ENCODE measurements around the gene DUSP3. TPM values are rescaled to one million over a fixed set of nuclear protein-coding genes. Genes with fewer than 3 reads are reported as not detected.

Gene DUSP3
- total RNA-seq, 1 experiment from 2014 or later, result 38.4 TPM

- intact Hi-C loops (cut with micrococcal nuclease; ENCODE audit: unreplicated experiment), result no loop called here
- CTCF ChIA-PET, result no interaction called here
- no TSS peak for BruUV-seq (replicated peaks)
Measured at GRCh38 chr17:43728081-43728480, 50.7 kb downstream of the DUSP3 start.

GRCh38 chr17:43723697-43724359 is 54.9 kb downstream of the DUSP3 start:
- Histone ChIP-seq H4K20me1 (ENCODE audit: insufficient read depth) (no peaks in the 10 kb centered on the region), H3K79me2 (ENCODE audit: low read depth) (no peaks in the 10 kb centered on the region), H3K9me2 (ENCODE audit: insufficient read depth) (no peaks in the 10 kb centered on the region), H3K27me3 (ENCODE audit: insufficient read depth, low read depth) (no peaks in the 10 kb centered on the region), H3F3A (ENCODE audit: insufficient read depth, low read depth) (peaks cover 42% of the 10 kb centered on the region), H3K4me1 (replicated peaks; ENCODE audit: insufficient read depth) (peaks cover 49% of the 10 kb centered on the region), H3K36me3 (ENCODE audit: low read depth) (no peaks in the 10 kb centered on the region), H3K4me3 (no peak overlapping the region), H2AFZ (no peak overlapping the region), H3K27ac (peak overlapping the region; percentile 98), H3K4me2 (peak overlapping the region; percentile 19; the same call in 1 of the 2 replicates), H3K9me3 (ENCODE audit: insufficient read depth, low read depth) (no peaks in the 10 kb centered on the region)
- POLR2A ChIA-PET (ENCODE audit: unreplicated experiment), result interaction anchor here (0.7 kb wide), 1 partner anchor 35 kb away, joined by 4 read pairs; the partner anchor contains the start of gene SOST
- BruUV-seq (replicated peaks), result no TSS peak
- peak; percentile 63 to 81 for DNase-seq
- CTCF ChIA-PET, result no interaction called here
- no peak for TF ChIP-seq CTCF (conservative IDR thresholded peaks at IDR 0.05)
- no peak for TF ChIP-seq EZH2 (IDR thresholded peaks at IDR 0.05; ENCODE audit: low read depth)
- intact Hi-C loops (cut with micrococcal nuclease; ENCODE audit: unreplicated experiment), result no loop called here

More at GRCh38 chr17:43728081-43728480, 50.7 kb downstream of the DUSP3 start:
- POLR2A ChIA-PET (ENCODE audit: unreplicated experiment), result no interaction called here
- H3K27me3 ChIP-seq (ENCODE audit: insufficient read depth, low read depth), result no peaks in the 10 kb centered on the region
- no peaks in the 10 kb centered on the region for H3K36me3 ChIP-seq (ENCODE audit: low read depth)
- no peak overlapping the region for H3K27ac ChIP-seq
- peaks cover 26% of the 10 kb centered on the region for H3K4me1 ChIP-seq (replicated peaks; ENCODE audit: insufficient read depth)
- TF ChIP-seq EZH2 (IDR thresholded peaks at IDR 0.05; ENCODE audit: low read depth) (no peak), CTCF (conservative IDR thresholded peaks at IDR 0.05) (no peak)
- no peak overlapping the region for H2AFZ ChIP-seq
- peaks cover 16% of the 10 kb centered on the region for H3F3A ChIP-seq (ENCODE audit: insufficient read depth, low read depth)
- H3K79me2 ChIP-seq (ENCODE audit: low read depth), result no peaks in the 10 kb centered on the region
- no peaks in the 10 kb centered on the region for H3K9me2 ChIP-seq (ENCODE audit: insufficient read depth)
- no peak overlapping the region for H3K4me3 ChIP-seq
- no peak overlapping the region for H3K4me2 ChIP-seq
- no peak for DNase-seq
- H4K20me1 ChIP-seq (ENCODE audit: insufficient read depth), result no peaks in the 10 kb centered on the region
- no peaks in the 10 kb centered on the region; the same call in 1 of the 2 replicates for H3K9me3 ChIP-seq (ENCODE audit: insufficient read depth, low read depth)

- no peak overlapping the region for H3K4me3 ChIP-seq
- H3K9me2 ChIP-seq (ENCODE audit: insufficient read depth), result no peaks in the 10 kb centered on the region
- no TSS peak for BruUV-seq (replicated peaks)
- H2AFZ ChIP-seq, result no peak overlapping the region
- CTCF ChIA-PET, result no interaction called here
- POLR2A ChIA-PET (ENCODE audit: unreplicated experiment), result no interaction called here
- peaks cover 48% of the 10 kb centered on the region for H3F3A ChIP-seq (ENCODE audit: insufficient read depth, low read depth)
- H3K4me2 ChIP-seq, result 0 out of 2 replicates have a peak overlapping the region, but pooled peaks have one; percentile 19
- DNase-seq, result no peak
- H4K20me1 ChIP-seq (ENCODE audit: insufficient read depth), result no peaks in the 10 kb centered on the region
- TF ChIP-seq EZH2 (IDR thresholded peaks at IDR 0.05; ENCODE audit: low read depth) (no peak), CTCF (conservative IDR thresholded peaks at IDR 0.05) (no peak)
- intact Hi-C loops (cut with micrococcal nuclease; ENCODE audit: unreplicated experiment), result no loop called here
- peak overlapping the region; percentile 98 for H3K27ac ChIP-seq
- H3K9me3 ChIP-seq (ENCODE audit: insufficient read depth, low read depth), result no peaks in the 10 kb centered on the region
- H3K27me3 ChIP-seq (ENCODE audit: insufficient read depth, low read depth), result no peaks in the 10 kb centered on the region
- H3K79me2 ChIP-seq (ENCODE audit: low read depth), result no peaks in the 10 kb centered on the region
- H3K36me3 ChIP-seq (ENCODE audit: low read depth), result no peaks in the 10 kb centered on the region
- peaks cover 49% of the 10 kb centered on the region for H3K4me1 ChIP-seq (replicated peaks; ENCODE audit: insufficient read depth)
Measured at GRCh38 chr17:43722870-43723665, 55.7 kb downstream of the DUSP3 start.

All from PC-9 (cell line).